B cell (primary cell): ENCODE data around the gene HOXA9. TPM values are rescaled to one million over a fixed set of nuclear protein-coding genes. Genes with fewer than 3 reads are reported as not detected.

Experiments used
- ATAC-seq: fragments of 200-7000 bp; cut with Tn5 transposase; one replicate; pipeline ENCODE4 v1.10.0; 2021; ENCODE audit warnings: low read depth, mild to moderate bottlenecking, moderate number of reproducible peaks, moderate library complexity
- CTCF ChIA-PET: fragments of 350-600 bp; sonication (Branson Sonifier 250); formaldehyde crosslinking; loops from one replicate; lab custom pipeline; 2021; ENCODE audit warnings: antibody characterized with exemption, inconsistent platforms; lab: Charles Lee
- POLR2A ChIA-PET: fragments of 350-600 bp; sonication (Branson Sonifier 250); formaldehyde crosslinking; loops from one replicate; lab custom pipeline; 2021; ENCODE audit warnings: antibody characterized with exemption; lab: Charles Lee
- DNase-seq: peaks from one replicate; pipeline ENCODE4 v3.0.0; 2013
- H2AFZ ChIP-seq: 2 replicates; pipeline ENCODE4 v1.6.1; 2012; ENCODE audit warnings: mild to moderate bottlenecking, low read depth, low read length; ENCODE audit not compliant: insufficient read depth, poor library complexity, severe bottlenecking
- H3K27ac ChIP-seq, 2 donors: 1 replicate in 1 of 2; 2 replicates in 1 of 2; pipeline ENCODE4 v1.5.1; 2012 to 2013; ENCODE audit warnings: low read length in 2 of 2, mild to moderate bottlenecking in 2 of 2, moderate library complexity in 1 of 2
- H3K27me3 ChIP-seq, 4 experiments: fragments of 200-600 bp in 1 of 4; sonication (generic) in 1 of 4; replicated peaks in 1 of 4; 1 replicate in 2 of 4; 2 replicates in 2 of 4; pipeline versions ENCODE4 v1.6.1 to v1.7.0; 2013 to 2016; ENCODE audit warnings: low read length in 3 of 4, mild to moderate bottlenecking in 2 of 4, mixed read lengths in 1 of 4, moderate library complexity in 1 of 4; ENCODE audit not compliant: insufficient read depth in 4 of 4, control insufficient read depth in 3 of 4; ENCODE audit errors: control extremely low read depth in 1 of 4
- H3K36me3 ChIP-seq, 2 experiments: replicated peaks in 1 of 2; 1 replicate in 1 of 2; 2 replicates in 1 of 2; pipeline versions ENCODE4 v1.6.1 to v1.7.1; 2013; ENCODE audit warnings: low read length in 1 of 2; ENCODE audit not compliant: insufficient read depth in 2 of 2, control insufficient read depth in 1 of 2; ENCODE audit errors: control extremely low read depth in 1 of 2, extremely low read depth in 1 of 2
- H3K4me1 ChIP-seq, 2 donors: fragments of 200-600 bp in 1 of 2; sonication (generic) in 1 of 2; 1 replicate in 1 of 2; 2 replicates in 1 of 2; pipeline versions ENCODE4 v1.5.1 to v1.6.1; 2013 to 2017; ENCODE audit warnings: low read length in 2 of 2; ENCODE audit not compliant: control insufficient read depth in 2 of 2, insufficient read depth in 2 of 2
- H3K4me2 ChIP-seq: replicated peaks from 2 replicates; pipeline ENCODE3; 2012; ENCODE audit warnings: mild to moderate bottlenecking, low read depth, low read length; ENCODE audit not compliant: poor library complexity, severe bottlenecking
- H3K4me3 ChIP-seq, 5 experiments: fragments of 200-600 bp in 1 of 5; sonication (generic) in 1 of 5; 1 replicate in 3 of 5; 2 replicates in 2 of 5; pipeline versions ENCODE4 v1.5.1 to v1.7.0; 2011 to 2016; ENCODE audit warnings: low read length in 4 of 5, mild to moderate bottlenecking in 4 of 5, low read depth in 2 of 5, control low read depth in 1 of 5, moderate library complexity in 1 of 5; ENCODE audit not compliant: insufficient read depth in 1 of 5; ENCODE audit errors: control extremely low read depth in 1 of 5, extremely low read depth in 1 of 5
- H3K79me2 ChIP-seq: fragments of 200-600 bp; sonication (generic); one replicate; pipeline ENCODE4 v1.6.0; 2016; ENCODE audit warnings: low read length; ENCODE audit not compliant: control insufficient read depth, insufficient read depth
- H3K9ac ChIP-seq: fragments of 200-600 bp; sonication (generic); 2 replicates; pipeline ENCODE4 v1.6.1; 2017; ENCODE audit warnings: mild to moderate bottlenecking, low read length, moderate library complexity
- H3K9me3 ChIP-seq, 3 donors: one replicate each; pipeline versions ENCODE4 v1.6.1 to v1.7.1; 2013; ENCODE audit warnings: low read length in 2 of 3; ENCODE audit not compliant: control insufficient read depth in 2 of 3, insufficient read depth in 1 of 3; ENCODE audit errors: control extremely low read depth in 1 of 3
- H4K20me1 ChIP-seq: 2 replicates; pipeline ENCODE4 v1.6.0; 2012; ENCODE audit warnings: mild to moderate bottlenecking, low read length; ENCODE audit not compliant: insufficient read depth, control insufficient read depth, poor library complexity, severe bottlenecking
- H3K27ac Mint-ChIP-seq: one replicate; pipeline ENCODE4 v1.8.0; 2021; ENCODE audit warnings: mixed read lengths
- H3K27me3 Mint-ChIP-seq: one replicate; pipeline ENCODE4 v1.8.0; 2021; ENCODE audit warnings: mixed read lengths
- H3K4me1 Mint-ChIP-seq: one replicate; pipeline ENCODE4 v1.8.0; 2021; ENCODE audit warnings: mixed read lengths
- H3K4me3 Mint-ChIP-seq: one replicate; pipeline ENCODE4 v1.8.0; 2021; ENCODE audit warnings: mixed read lengths
- H3K9me3 Mint-ChIP-seq: one replicate; pipeline ENCODE4 v1.8.0; 2022; ENCODE audit warnings: mixed read lengths; ENCODE audit not compliant: insufficient read depth
- CTCF ChIP-seq: fragments of 200-600 bp; IDR thresholded peaks from one replicate; pipeline ENCODE4 v1.8.0; 2022; ENCODE audit warnings: antibody characterized with exemption, mild to moderate bottlenecking
- EZH2 ChIP-seq: IDR thresholded peaks from 2 replicates; pipeline ENCODE4 v1.6.1; 2012; ENCODE audit warnings: borderline replicate concordance, low read depth, mild to moderate bottlenecking, moderate library complexity, low read length; ENCODE audit not compliant: insufficient read depth, poor library complexity, severe bottlenecking
- WGBS: methylation state at CpG from one replicate; pipeline ENCODE4 v1.1.5; 2013; ENCODE audit warnings: missing lambda C conversion rate; ENCODE audit not compliant: insufficient coverage; 5-methylcytosine and 5-hydroxymethylcytosine counted together
- intact Hi-C: fragments of 100-400 bp; cut with micrococcal nuclease; formaldehyde crosslinking; loops from one replicate; pipeline ENCODE4 v1.10.0; 2022
- polyA plus RNA-seq: library from polyadenylated mRNA; depleted of rRNA; stranded (reverse); fragments of >200 nt; gene quantifications from 2 replicates; pipeline ENCODE4 v1.2.3, GENCODE V29; 2012
- total RNA-seq, 2 donors: library from RNA; stranded (reverse); fragments of 120-200 nt in 1 of 2; gene quantifications; 1 replicate in 1 of 2; 2 replicates in 1 of 2; pipeline versions ENCODE4 v1.2.3 to v1.2.4, GENCODE V29; 2013 to 2022

Gene HOXA9
- total and polyA plus RNA-seq, 2 donors (not counting 1 experiment from before 2014, with no cell fraction given), result 0.07 TPM; not detected in 1

- no peaks in the 10 kb centered on the region for H3K9me3 Mint-ChIP-seq
- TF ChIP-seq EZH2 (no peak), CTCF (no peak)
- no peaks in the 10 kb centered on the region for H3K79me2 ChIP-seq
- WGBS, result 96% methylated on average over 39 of the region's 40 CpGs
- H3K9me3 ChIP-seq, result peaks cover 0 to 59% (median 10%) of the 10 kb centered on the region in 3 donors
- peaks cover 8% of the 10 kb centered on the region for H4K20me1 ChIP-seq
- H3K27me3 Mint-ChIP-seq, result peaks cover 58% of the 10 kb centered on the region
- CTCF ChIA-PET, result interaction anchor here (1.7 kb wide), 2 partner anchors 15 to 20 kb away, joined by 5 read pairs; no protein-coding TSS in a partner anchor
- intact Hi-C loops, result no loop called here
- no peak overlapping the region for H3K27ac ChIP-seq
- ATAC-seq (no peak), DNase-seq (no peak)
- no peak overlapping the region for H3K9ac ChIP-seq
- no peak overlapping the region for H3K27ac Mint-ChIP-seq
- H3K27me3 ChIP-seq, result peaks cover 0 to 96% (median 76%) of the 10 kb centered on the region in 4 experiments
- no peak overlapping the region for H3K4me2 ChIP-seq
- H2AFZ ChIP-seq, result no peak overlapping the region
- H3K4me3 ChIP-seq, result no peak overlapping the region
- peaks cover 33 to 50% of the 10 kb centered on the region in 2 donors for H3K4me1 ChIP-seq
- peaks cover 19% of the 10 kb centered on the region for H3K4me1 Mint-ChIP-seq
- POLR2A ChIA-PET, result no interaction called here
- H3K36me3 ChIP-seq, result no peaks in the 10 kb centered on the region
- H3K4me3 Mint-ChIP-seq, result no peak overlapping the region
These were observed 10.5 kb upstream of the HOXA9 start for GRCh38 chr7:27175626-27176523.
